ENCODE measurements around the gene HAUS1.

- TF ChIP-seq, protein P1, sequence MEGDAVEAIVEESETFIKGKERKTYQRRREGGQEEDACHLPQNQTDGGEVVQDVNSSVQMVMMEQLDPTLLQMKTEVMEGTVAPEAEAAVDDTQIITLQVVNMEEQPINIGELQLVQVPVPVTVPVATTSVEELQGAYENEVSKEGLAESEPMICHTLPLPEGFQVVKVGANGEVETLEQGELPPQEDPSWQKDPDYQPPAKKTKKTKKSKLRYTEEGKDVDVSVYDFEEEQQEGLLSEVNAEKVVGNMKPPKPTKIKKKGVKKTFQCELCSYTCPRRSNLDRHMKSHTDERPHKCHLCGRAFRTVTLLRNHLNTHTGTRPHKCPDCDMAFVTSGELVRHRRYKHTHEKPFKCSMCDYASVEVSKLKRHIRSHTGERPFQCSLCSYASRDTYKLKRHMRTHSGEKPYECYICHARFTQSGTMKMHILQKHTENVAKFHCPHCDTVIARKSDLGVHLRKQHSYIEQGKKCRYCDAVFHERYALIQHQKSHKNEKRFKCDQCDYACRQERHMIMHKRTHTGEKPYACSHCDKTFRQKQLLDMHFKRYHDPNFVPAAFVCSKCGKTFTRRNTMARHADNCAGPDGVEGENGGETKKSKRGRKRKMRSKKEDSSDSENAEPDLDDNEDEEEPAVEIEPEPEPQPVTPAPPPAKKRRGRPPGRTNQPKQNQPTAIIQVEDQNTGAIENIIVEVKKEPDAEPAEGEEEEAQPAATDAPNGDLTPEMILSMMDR (IDR thresholded peaks at IDR 0.05) = no peak
- TF ChIP-seq EP300 (IDR thresholded peaks at IDR 0.05) (no peak), POLR2AphosphoS5 (IDR thresholded peaks at IDR 0.05) (no peak)
Measured at GRCh38 chr18:46160050-46160798, 56.0 kb downstream of the HAUS1 start.
